ENCODE measurements around the gene SLC24A3. TPM values are rescaled to one million over a fixed set of nuclear protein-coding genes. Genes with fewer than 3 reads are reported as not detected.

SLC24A3 gene
- total RNA-seq, 1 donor from 2014 or later, result 0.79 TPM

- no peaks in the 10 kb centered on the region for H3K36me3 ChIP-seq (ENCODE audit: insufficient read depth, low read length)
- Mint-ChIP-seq H3K27me3 (ENCODE audit: low read depth, unreplicated experiment) (peaks cover 6% of the 10 kb centered on the region), H3K4me3 (ENCODE audit: unreplicated experiment) (no peak overlapping the region), H3K9me3 (ENCODE audit: unreplicated experiment) (no peaks in the 10 kb centered on the region), H3K36me3 (ENCODE audit: low read depth, unreplicated experiment) (no peaks in the 10 kb centered on the region), H3K4me1 (ENCODE audit: low read depth, unreplicated experiment) (no peaks in the 10 kb centered on the region), H3K27ac (ENCODE audit: unreplicated experiment) (no peak overlapping the region)
- no peak overlapping the region for H3K9ac ChIP-seq (ENCODE audit: low read length)
- TF ChIP-seq EZH2 (IDR thresholded peaks at IDR 0.05; ENCODE audit: insufficient read depth, low read length) (no peak), CTCF (IDR thresholded peaks at IDR 0.05; ENCODE audit: insufficient read depth, low read depth, low read length) (no peak)
- H3K4me3 ChIP-seq (ENCODE audit: insufficient read depth, low read depth, low read length), result no peak overlapping the region
- no peaks in the 10 kb centered on the region for H3K9me3 ChIP-seq (ENCODE audit: insufficient read depth, low read depth, low read length)
- no peak overlapping the region for H3K27ac ChIP-seq (ENCODE audit: low read depth, low read length)
- no peaks in the 10 kb centered on the region for H4K20me1 ChIP-seq (ENCODE audit: insufficient read depth, low read length)
- H3K79me2 ChIP-seq (ENCODE audit: insufficient read depth, low read length), result no peaks in the 10 kb centered on the region
- no peak for DNase-seq (ENCODE audit: low read depth)
- H3K27me3 ChIP-seq (ENCODE audit: insufficient read depth, low read length), result no peaks in the 10 kb centered on the region
- H3K4me2 ChIP-seq (ENCODE audit: low read length), result no peak overlapping the region
- no peak overlapping the region for H2AFZ ChIP-seq (ENCODE audit: low read depth, low read length)
- no peak for FAIRE-seq
- no peaks in the 10 kb centered on the region for H3K4me1 ChIP-seq (ENCODE audit: insufficient read depth, low read length)
Observed at GRCh38 chr20:19347943-19348456, 135.6 kb downstream of the SLC24A3 start.

- FAIRE-seq, result no peak
- no peak overlapping the region for H3K4me3 Mint-ChIP-seq (ENCODE audit: unreplicated experiment)
- TF ChIP-seq CTCF (IDR thresholded peaks at IDR 0.05; ENCODE audit: insufficient read depth, low read depth, low read length) (no peak), EZH2 (IDR thresholded peaks at IDR 0.05; ENCODE audit: insufficient read depth, low read length) (no peak)
Observed at GRCh38 chr20:19348582-19348981, 136.1 kb downstream of the SLC24A3 start.

GRCh38 chr20:19349879-19350278, 137.4 kb downstream of the SLC24A3 start:
- Histone ChIP-seq H3K4me3 (ENCODE audit: insufficient read depth, low read depth, low read length) (no peak overlapping the region), H3K4me2 (ENCODE audit: low read length) (no peak overlapping the region), H2AFZ (ENCODE audit: low read depth, low read length) (no peak overlapping the region), H3K9ac (ENCODE audit: low read length) (no peak overlapping the region), H3K4me1 (ENCODE audit: insufficient read depth, low read length) (no peaks in the 10 kb centered on the region), H3K36me3 (ENCODE audit: insufficient read depth, low read length) (no peaks in the 10 kb centered on the region), H4K20me1 (ENCODE audit: insufficient read depth, low read length) (no peaks in the 10 kb centered on the region), H3K27me3 (ENCODE audit: insufficient read depth, low read length) (no peaks in the 10 kb centered on the region), H3K79me2 (ENCODE audit: insufficient read depth, low read length) (no peaks in the 10 kb centered on the region), H3K9me3 (ENCODE audit: insufficient read depth, low read depth, low read length) (no peaks in the 10 kb centered on the region), H3K27ac (ENCODE audit: low read depth, low read length) (no peak overlapping the region)
- no peak for TF ChIP-seq CTCF (IDR thresholded peaks at IDR 0.05; ENCODE audit: insufficient read depth, low read depth, low read length)
- TF ChIP-seq EZH2 (IDR thresholded peaks at IDR 0.05; ENCODE audit: insufficient read depth, low read length), result no peak
- H3K27ac Mint-ChIP-seq (ENCODE audit: unreplicated experiment), result no peak overlapping the region
- FAIRE-seq, result no peak
- H3K4me3 Mint-ChIP-seq (ENCODE audit: unreplicated experiment), result no peak overlapping the region
- no peaks in the 10 kb centered on the region for H3K36me3 Mint-ChIP-seq (ENCODE audit: low read depth, unreplicated experiment)
- no peak for DNase-seq (ENCODE audit: low read depth)
- H3K4me1 Mint-ChIP-seq (ENCODE audit: low read depth, unreplicated experiment), result no peaks in the 10 kb centered on the region
- H3K9me3 Mint-ChIP-seq (ENCODE audit: unreplicated experiment), result no peaks in the 10 kb centered on the region
- peaks cover 6% of the 10 kb centered on the region for H3K27me3 Mint-ChIP-seq (ENCODE audit: low read depth, unreplicated experiment)

More at GRCh38 chr20:19348582-19348981, 136.1 kb downstream of the SLC24A3 start:
- Histone ChIP-seq H3K4me1 (ENCODE audit: insufficient read depth, low read length) (no peaks in the 10 kb centered on the region), H3K79me2 (ENCODE audit: insufficient read depth, low read length) (no peaks in the 10 kb centered on the region), H3K27me3 (ENCODE audit: insufficient read depth, low read length) (no peaks in the 10 kb centered on the region), H3K36me3 (ENCODE audit: insufficient read depth, low read length) (no peaks in the 10 kb centered on the region), H3K4me3 (ENCODE audit: insufficient read depth, low read depth, low read length) (no peak overlapping the region), H3K27ac (ENCODE audit: low read depth, low read length) (no peak overlapping the region), H3K4me2 (ENCODE audit: low read length) (no peak overlapping the region), H3K9ac (ENCODE audit: low read length) (no peak overlapping the region), H3K9me3 (ENCODE audit: insufficient read depth, low read depth, low read length) (no peaks in the 10 kb centered on the region), H2AFZ (ENCODE audit: low read depth, low read length) (no peak overlapping the region), H4K20me1 (ENCODE audit: insufficient read depth, low read length) (no peaks in the 10 kb centered on the region)
- H3K27me3 Mint-ChIP-seq (ENCODE audit: low read depth, unreplicated experiment), result peaks cover 6% of the 10 kb centered on the region
- H3K27ac Mint-ChIP-seq (ENCODE audit: unreplicated experiment), result no peak overlapping the region
- DNase-seq (ENCODE audit: low read depth), result no peak
- no peaks in the 10 kb centered on the region for H3K36me3 Mint-ChIP-seq (ENCODE audit: low read depth, unreplicated experiment)
- no peaks in the 10 kb centered on the region for H3K4me1 Mint-ChIP-seq (ENCODE audit: low read depth, unreplicated experiment)
- no peaks in the 10 kb centered on the region for H3K9me3 Mint-ChIP-seq (ENCODE audit: unreplicated experiment)

Data from astrocyte (in vitro differentiated cells and primary cell).